Glutamatergic neuron (in vitro differentiated cells): ENCODE results near the gene MOB3B. TPM values are rescaled to one million over a fixed set of nuclear protein-coding genes. Genes with fewer than 3 reads are reported as not detected.

Experiments
- DNase-seq: peaks from one replicate; pipeline ENCODE4 v3.0.0; 2022
- H3K27ac Mint-ChIP-seq: one replicate; pipeline ENCODE4 v1.8.0; 2020; ENCODE audit warnings: mild to moderate bottlenecking, mixed read lengths, inconsistent platforms; ENCODE audit not compliant: unreplicated experiment
- H3K27me3 Mint-ChIP-seq: one replicate; pipeline ENCODE4 v1.8.0; 2020; ENCODE audit warnings: mild to moderate bottlenecking, moderate library complexity, mixed read lengths, inconsistent platforms; ENCODE audit not compliant: unreplicated experiment
- H3K36me3 Mint-ChIP-seq: one replicate; pipeline ENCODE4 v1.8.0; 2020; ENCODE audit warnings: mild to moderate bottlenecking, mixed read lengths, inconsistent platforms; ENCODE audit not compliant: unreplicated experiment
- H3K4me1 Mint-ChIP-seq: one replicate; pipeline ENCODE4 v1.8.0; 2020; ENCODE audit warnings: mild to moderate bottlenecking, low read depth, mixed read lengths, inconsistent platforms; ENCODE audit not compliant: unreplicated experiment
- H3K4me3 Mint-ChIP-seq: one replicate; pipeline ENCODE4 v1.8.0; 2020; ENCODE audit warnings: mild to moderate bottlenecking, mixed read lengths, inconsistent platforms; ENCODE audit not compliant: unreplicated experiment
- H3K9me3 Mint-ChIP-seq: one replicate; pipeline ENCODE4 v1.8.0; 2020; ENCODE audit warnings: mild to moderate bottlenecking, moderate library complexity, mixed read lengths, inconsistent platforms; ENCODE audit not compliant: unreplicated experiment
- CTCF ChIP-seq: fragments of 200-600 bp; sonication (generic); IDR thresholded peaks from one replicate; pipeline ENCODE4 v1.5.0; 2021; ENCODE audit not compliant: partially characterized antibody, unreplicated experiment
- total RNA-seq: library from RNA; stranded (reverse); fragmentation: NEBNext Ultra II Directional; extraction: Animal tissue kit (Norgen Biotek cat#: 25700); gene quantifications from one replicate; pipeline ENCODE4 v1.2.1, GENCODE V29; 2021; ENCODE audit not compliant: unreplicated experiment

MOB3B gene
- total RNA-seq, 1 donor from 2014 or later = 1.8 TPM

GRCh38 chr9:27412963-27413362 is 116.7 kb downstream of the MOB3B start:
- Mint-ChIP-seq H3K9me3 (no peaks in the 10 kb centered on the region), H3K4me3 (no peak overlapping the region), H3K27ac (no peak overlapping the region), H3K36me3 (no peaks in the 10 kb centered on the region), H3K4me1 (peaks cover 6% of the 10 kb centered on the region), H3K27me3 (no peaks in the 10 kb centered on the region)
- TF ChIP-seq CTCF = no peak
- DNase-seq = no peak

GRCh38 chr9:27412081-27412480 is 117.5 kb downstream of the MOB3B start:
- Mint-ChIP-seq H3K9me3 (no peaks in the 10 kb centered on the region), H3K4me1 (peaks cover 6% of the 10 kb centered on the region), H3K27ac (no peak overlapping the region), H3K4me3 (no peak overlapping the region), H3K27me3 (no peaks in the 10 kb centered on the region), H3K36me3 (no peaks in the 10 kb centered on the region)
- DNase-seq = no peak
- TF ChIP-seq CTCF = no peak

GRCh38 chr9:27408482-27408881 is 121.1 kb downstream of the MOB3B start:
- Mint-ChIP-seq H3K27ac (no peak overlapping the region), H3K4me1 (peaks cover 3% of the 10 kb centered on the region)
- DNase-seq = no peak

GRCh38 chr9:27408001-27408400 is 121.6 kb downstream of the MOB3B start:
- no peak for TF ChIP-seq CTCF
- Mint-ChIP-seq H3K27me3 (no peaks in the 10 kb centered on the region), H3K27ac (no peak overlapping the region), H3K36me3 (peaks cover 8% of the 10 kb centered on the region), H3K4me3 (no peak overlapping the region), H3K9me3 (no peaks in the 10 kb centered on the region), H3K4me1 (no peaks in the 10 kb centered on the region)
- no peak for DNase-seq

More at GRCh38 chr9:27408482-27408881, 121.1 kb downstream of the MOB3B start:
- no peak for TF ChIP-seq CTCF
- Mint-ChIP-seq H3K9me3 (no peaks in the 10 kb centered on the region), H3K4me3 (no peak overlapping the region), H3K36me3 (peaks cover 8% of the 10 kb centered on the region), H3K27me3 (no peaks in the 10 kb centered on the region)

- no peak overlapping the region for H3K4me3 Mint-ChIP-seq
- DNase-seq = no peak
- no peaks in the 10 kb centered on the region for H3K27me3 Mint-ChIP-seq
- TF ChIP-seq CTCF = no peak
- no peaks in the 10 kb centered on the region for H3K9me3 Mint-ChIP-seq
- H3K36me3 Mint-ChIP-seq = peaks cover 8% of the 10 kb centered on the region
- no peak overlapping the region for H3K27ac Mint-ChIP-seq
- no peaks in the 10 kb centered on the region for H3K4me1 Mint-ChIP-seq
These were observed 122.1 kb downstream of the MOB3B start for GRCh38 chr9:27407491-27407890.
